GM19351 (cell line): Measurements from ENCODE around the gene CEACAM16.

Experiments used
- ATAC-seq: cut with Tn5 transposase; IDR thresholded peaks from one replicate; pipeline ENCODE4 v1.9.1; 2021; ENCODE audit warnings: mild to moderate bottlenecking, moderate library complexity; ENCODE audit not compliant: unreplicated experiment

Gene CEACAM16

DNA sequence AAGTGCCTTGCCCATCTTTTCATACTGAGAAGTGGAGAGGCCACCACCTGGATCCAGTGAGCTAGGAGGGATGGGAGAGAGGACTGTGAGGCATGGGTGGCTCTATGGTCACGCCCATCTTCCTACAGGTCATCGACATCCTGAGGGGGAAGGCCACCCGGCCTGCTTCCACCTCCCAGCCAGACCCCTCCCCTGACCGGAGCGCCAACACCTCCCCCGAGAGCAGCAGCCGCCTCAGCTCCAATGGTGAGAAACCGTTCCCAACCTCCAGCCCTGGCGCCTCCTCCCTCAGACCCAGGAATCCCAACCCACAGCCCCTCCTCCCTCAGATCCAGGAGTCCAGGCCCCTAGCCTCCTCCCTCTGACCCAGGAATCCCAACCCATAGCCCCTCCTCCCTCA is 59.6 kb downstream of the CEACAM16 start:
- no peak for ATAC-seq

DNA sequence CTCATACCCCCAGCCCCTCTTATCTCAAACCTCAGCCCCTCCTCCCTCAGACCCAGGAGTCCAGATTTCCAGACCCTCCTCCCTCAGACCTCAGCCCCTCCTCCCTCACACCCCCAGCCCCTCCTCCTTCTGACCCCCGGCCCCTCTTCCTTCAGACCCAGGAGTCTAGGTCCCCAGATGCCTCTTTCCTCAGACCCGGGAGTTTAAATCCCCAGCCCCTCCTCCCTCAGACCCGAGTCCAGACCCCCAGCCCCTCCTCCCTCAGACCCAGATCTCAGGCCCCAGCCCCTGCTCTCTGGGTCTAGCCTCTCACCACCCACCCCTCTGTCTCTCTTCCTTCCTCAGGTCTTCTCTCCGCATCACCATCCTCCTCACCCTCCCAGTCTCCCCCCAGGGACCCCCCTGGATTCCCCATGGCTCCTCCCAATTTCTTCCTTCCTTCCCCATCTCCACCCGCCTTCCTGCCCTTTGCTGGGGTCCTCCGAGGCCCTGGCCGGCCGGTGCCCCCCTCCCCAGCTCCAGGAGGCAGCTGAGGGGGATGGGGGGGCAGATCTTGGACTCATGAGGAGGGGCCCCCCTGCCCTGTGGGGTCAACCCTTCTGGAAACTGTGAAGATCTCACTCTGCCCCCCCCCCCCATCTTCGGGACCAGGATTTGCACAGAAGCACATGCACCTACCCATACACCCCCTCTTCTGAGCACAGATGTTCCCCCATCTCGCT is 60.3 kb downstream of the CEACAM16 start:
- ATAC-seq, result no peak
